ENCODE measurements around the gene SIPA1.

- no peak for TF ChIP-seq POLR2AphosphoS5 (IDR thresholded peaks at IDR 0.05; ENCODE audit: low read depth, low read length)
- TF ChIP-seq BRCA1 (IDR thresholded peaks at IDR 0.05; ENCODE audit: low read depth, low read length): no peak
- no peak for TF ChIP-seq EZH2 (IDR thresholded peaks at IDR 0.05; ENCODE audit: low read depth, low read length, severe bottlenecking)
- TF ChIP-seq JUND (IDR thresholded peaks at IDR 0.05; ENCODE audit: low read length): no peak
- TF ChIP-seq POLR2A (IDR thresholded peaks at IDR 0.05; ENCODE audit: control extremely low read depth in 1 of 2, low read depth in 2 of 2, low read length in 2 of 2): no peak
- TF ChIP-seq PHF8 (conservative IDR thresholded peaks at IDR 0.05; ENCODE audit: low read depth, low read length): no peak
- TF ChIP-seq CTCF (IDR thresholded peaks at IDR 0.05; ENCODE audit: control extremely low read depth in 1 of 3, insufficient read depth in 1 of 3, low read depth in 1 of 3, low read length in 3 of 3): no peak
- no peak for TF ChIP-seq TAF1 (IDR thresholded peaks at IDR 0.05; ENCODE audit: low read depth, low read length)
- TF ChIP-seq RAD21 (IDR thresholded peaks at IDR 0.05 in 1 of 2, conservative IDR thresholded peaks at IDR 0.05 in 1 of 2; ENCODE audit: low read depth in 2 of 2, low read length in 2 of 2): no peak
- no peak for TF ChIP-seq USF2 (IDR thresholded peaks at IDR 0.05; ENCODE audit: low read length)
- no peak for TF ChIP-seq MAX (IDR thresholded peaks at IDR 0.05)
- TF ChIP-seq SAP30 (IDR thresholded peaks at IDR 0.05; ENCODE audit: insufficient read depth, insufficient replicate concordance, low read length): no peak
Observed at GRCh38 chr11:65699306-65699705, 61.4 kb downstream of the SIPA1 start.

Measured in H1 (cell line).